Posterior cingulate gyrus (tissue), 11 donors: ENCODE results near the gene SPHK2.
"Not testable (repeated sequence)": the region's sequence is repeated elsewhere in the genome, so short reads cannot be mapped to it uniquely, and the experiment has no call there.

Experiments
- DNase-seq, 10 donors: peaks; one replicate each; pipeline versions ENCODE4 v3.0.0 to v3.0.0-alpha.2; 2020 to 2021; ENCODE audit warnings: mixed read lengths in 3 of 10
- intact Hi-C: fragments of 100-400 bp; cut with DNase I; formaldehyde crosslinking; loops from one replicate; pipeline ENCODE4 v1.15.1; 2023

The SPHK2 gene, protein sequence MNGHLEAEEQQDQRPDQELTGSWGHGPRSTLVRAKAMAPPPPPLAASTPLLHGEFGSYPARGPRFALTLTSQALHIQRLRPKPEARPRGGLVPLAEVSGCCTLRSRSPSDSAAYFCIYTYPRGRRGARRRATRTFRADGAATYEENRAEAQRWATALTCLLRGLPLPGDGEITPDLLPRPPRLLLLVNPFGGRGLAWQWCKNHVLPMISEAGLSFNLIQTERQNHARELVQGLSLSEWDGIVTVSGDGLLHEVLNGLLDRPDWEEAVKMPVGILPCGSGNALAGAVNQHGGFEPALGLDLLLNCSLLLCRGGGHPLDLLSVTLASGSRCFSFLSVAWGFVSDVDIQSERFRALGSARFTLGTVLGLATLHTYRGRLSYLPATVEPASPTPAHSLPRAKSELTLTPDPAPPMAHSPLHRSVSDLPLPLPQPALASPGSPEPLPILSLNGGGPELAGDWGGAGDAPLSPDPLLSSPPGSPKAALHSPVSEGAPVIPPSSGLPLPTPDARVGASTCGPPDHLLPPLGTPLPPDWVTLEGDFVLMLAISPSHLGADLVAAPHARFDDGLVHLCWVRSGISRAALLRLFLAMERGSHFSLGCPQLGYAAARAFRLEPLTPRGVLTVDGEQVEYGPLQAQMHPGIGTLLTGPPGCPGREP

DNA sequence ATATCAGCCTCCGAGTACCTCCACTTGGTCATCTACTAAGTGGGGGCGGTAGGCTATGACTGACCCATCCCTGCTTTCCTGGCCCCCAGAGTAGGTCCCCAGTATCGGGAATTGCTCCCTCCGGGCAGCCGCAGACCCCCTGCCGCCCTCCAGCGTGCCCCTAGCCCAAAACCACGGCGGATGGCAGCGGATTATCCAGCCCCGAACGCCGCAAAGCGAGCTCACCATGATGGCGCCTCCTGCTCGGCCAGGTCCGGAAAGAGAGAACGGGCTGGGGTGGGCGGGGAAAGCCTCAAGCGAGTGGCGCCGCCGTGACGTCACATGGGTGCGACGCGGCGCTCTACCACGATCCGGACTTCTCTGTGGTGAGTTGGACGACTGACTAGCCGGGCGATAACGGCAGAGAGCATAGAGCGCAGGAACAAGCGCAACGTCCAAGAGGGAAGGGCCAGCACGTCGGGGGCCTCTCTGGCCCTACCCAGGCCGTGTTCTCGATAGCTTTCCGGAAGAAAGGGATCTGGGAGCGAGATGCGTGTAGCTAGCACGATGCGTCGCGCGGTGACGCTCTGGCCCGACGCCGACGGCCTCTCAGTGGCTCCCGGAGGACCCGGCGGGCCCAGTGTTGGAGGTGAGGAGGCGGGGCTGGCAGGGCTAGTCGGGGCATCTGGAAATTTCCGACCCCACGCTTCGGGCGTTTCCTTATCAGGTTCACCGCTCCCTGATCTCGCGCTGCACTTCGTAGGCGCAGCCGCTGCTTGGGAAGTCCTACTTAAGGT lies at the start of gene SPHK2, which contains the start of gene RPL18:
Gene SPHK2, plus strand, starts transcription at position 591 of the 776 bp plus-strand sequence. CDS start 1,009 bp downstream, outside the sequence.
Gene RPL18, minus strand, starts transcription at position 263 of the 776 bp plus-strand sequence. Its CDS starts 35 bp downstream, at position 228.
- peak; percentile 94 to 100 (median 98) for DNase-seq
- intact Hi-C loops = no loop called here

DNA sequence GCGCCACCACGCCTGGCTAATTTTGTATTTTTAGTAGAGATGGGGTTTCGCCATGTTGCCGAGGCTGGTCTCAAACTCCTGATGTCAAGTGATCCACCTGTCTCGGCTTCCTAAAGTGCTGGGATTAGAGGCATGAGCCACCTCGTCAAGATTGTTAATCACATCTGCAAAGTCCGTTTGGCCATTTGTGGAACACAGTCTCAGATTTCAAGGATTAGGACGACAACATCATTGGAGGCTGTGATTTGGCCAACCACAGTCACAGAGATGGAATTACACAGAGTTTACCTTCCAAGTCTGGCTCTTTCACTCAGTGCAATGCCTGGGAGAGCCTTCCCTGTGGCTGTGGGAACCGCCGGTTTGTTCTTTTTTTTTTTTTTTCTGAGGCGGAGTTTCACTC lies 49.5 kb upstream of the SPHK2 start:
- intact Hi-C loops = no loop called here

DNA sequence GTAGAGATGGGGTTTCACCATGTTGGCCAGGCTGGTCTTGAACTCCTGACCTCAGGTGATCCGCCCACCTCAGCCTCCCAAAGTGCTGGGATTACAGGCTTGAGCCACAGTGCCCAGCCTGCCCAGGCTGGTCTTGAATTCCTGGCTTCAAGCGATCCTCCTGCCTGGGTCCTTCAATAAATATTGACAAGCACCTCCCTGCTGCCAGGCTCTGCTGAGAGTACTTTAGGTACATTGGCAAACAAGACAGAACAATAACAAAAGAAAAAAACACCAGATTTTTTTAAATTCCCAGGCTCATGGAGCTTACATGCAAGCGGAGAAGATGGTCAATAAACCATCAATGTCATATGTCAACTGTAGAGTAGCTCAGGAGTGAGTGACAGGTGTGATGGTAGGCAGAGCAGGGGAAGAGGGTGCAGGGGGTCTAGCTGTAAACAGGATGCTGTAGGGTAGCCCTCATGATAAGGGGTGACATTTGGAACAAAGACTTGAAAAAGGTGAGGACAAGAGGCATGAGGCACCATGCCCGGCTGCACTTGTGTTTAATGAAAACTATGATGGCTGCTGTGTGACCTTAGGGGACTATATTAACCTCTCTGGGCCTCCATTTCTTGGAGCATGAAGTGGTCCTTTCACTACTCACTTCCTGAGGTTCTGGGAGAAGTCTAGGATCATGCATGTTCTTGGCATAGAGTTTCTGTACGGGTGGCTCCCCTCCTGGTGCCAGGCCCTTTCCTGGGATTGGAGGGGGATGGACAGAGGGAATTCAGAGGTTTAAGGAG lies 47.7 kb upstream of the SPHK2 start:
- intact Hi-C loops = no loop called here
- no peak for DNase-seq

More for the DNA sequence above, 49.5 kb upstream of the SPHK2 start:
- DNase-seq = no peak

DNA sequence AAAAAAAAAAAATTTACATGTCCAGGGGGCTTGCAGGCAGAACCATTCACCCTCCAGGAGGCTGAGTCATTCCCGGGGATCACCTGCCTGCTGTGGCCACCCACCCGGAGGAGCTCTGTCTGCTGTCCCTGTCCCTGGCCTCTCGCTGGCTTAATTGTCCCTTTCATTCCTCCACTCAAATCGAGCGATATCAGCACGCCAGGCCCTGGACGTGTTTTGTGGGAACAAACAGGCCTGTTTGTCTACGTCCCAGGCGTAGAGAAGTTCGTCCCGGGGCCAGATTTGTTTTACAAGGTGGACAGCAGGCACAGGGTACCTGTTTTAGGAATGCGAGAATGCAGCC lies 46.2 kb upstream of the SPHK2 start:
- DNase-seq = no peak
- intact Hi-C loops = no loop called here

DNA sequence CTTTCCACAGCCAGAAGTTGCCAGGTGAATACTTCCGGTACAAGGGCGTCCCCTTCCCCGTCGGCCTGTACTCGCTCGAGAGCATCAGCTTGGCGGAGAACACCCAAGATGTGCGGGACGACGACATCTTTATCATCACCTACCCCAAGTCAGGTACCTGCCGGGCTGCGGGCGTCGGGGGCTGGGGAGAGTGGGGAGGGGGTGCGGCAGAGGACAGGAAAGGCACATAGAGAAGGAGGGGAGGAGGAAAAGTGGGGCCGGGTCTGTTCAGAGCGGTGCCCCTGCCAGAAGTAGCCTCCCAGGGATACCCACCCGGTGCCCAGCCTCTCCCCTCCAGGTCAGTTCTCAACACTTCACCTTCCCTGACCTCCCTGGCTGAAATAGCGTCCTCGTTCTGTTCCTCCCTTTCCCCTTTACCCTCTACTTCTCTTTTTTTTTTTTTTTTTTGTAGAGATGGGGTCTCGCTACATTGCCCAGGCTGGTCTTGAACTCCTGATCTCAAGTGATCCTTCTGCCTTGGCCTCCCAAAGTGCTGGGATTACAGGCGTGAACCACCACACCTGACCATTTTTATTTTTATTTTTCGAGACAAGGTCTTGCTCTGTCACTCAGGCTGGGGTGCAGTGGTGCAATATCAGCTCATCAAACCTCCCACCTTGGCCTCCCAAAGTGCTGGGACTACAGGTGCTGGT lies 43.2 kb upstream of the SPHK2 start:
- DNase-seq = no peak
- intact Hi-C loops = no loop called here

DNA sequence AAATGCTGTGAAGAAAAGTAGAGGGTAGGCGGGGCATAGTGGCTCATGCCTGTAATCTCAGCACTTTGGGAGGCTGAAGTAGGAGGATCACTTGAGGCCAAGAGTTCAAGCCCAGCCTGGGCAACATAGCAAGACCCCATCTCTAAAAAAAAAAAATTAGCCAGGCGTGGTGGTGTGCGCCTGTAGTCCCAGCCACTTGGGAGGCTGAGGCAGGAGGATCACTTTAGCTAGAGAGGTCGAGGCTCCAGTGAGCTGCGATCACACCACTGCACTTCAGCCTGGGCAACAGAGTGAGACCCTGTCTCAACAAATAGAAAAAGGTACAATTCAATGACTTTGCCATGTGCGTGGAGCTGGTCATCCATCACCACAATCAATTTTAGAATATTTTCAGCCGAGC lies 41.4 kb upstream of the SPHK2 start:
- DNase-seq, intact Hi-C loops: not testable (repeated sequence)

DNA sequence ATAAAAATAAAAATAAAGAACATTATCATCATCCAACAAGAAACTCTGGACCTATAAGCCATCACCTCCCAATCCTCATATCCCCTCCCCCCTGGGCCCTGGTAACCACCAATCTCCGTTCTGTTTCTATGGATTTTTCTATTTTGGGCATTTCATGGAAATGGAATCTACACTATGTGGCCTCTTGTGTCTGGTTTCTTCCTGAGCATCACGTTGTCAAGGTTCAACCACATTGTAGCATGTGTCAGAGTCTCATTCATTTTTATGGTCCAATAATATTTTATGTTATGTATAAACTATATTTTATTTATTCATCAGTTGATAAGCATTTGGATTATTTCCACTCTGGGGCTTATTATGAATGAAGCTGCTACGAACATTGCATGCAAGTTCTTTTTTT lies 40.4 kb upstream of the SPHK2 start:
- intact Hi-C loops = no loop called here
- no peak for DNase-seq

DNA sequence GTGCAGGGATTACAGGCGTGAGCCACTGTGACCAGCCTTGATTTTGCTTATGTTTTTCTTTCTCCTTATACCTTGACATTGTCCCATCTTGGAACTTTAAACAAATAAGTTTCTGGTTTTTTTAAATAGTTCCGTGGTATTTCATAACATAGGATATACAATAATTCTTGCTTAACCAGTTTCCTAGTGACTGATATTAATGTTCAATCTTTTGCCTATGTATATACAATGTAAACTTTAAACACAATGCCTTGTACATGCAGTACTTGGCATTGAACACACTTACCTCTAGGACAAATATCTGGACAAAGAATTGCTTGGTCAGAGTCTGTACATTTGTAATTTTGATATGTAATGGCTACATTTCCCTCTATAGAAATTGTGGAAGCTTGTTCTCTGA lies 37.1 kb upstream of the SPHK2 start:
- DNase-seq = no peak
- intact Hi-C loops = loop anchor here (10.0 kb wide), 2 partner anchors 67 to 317 kb away; partner anchors contain the start of gene LMTK3

DNA sequence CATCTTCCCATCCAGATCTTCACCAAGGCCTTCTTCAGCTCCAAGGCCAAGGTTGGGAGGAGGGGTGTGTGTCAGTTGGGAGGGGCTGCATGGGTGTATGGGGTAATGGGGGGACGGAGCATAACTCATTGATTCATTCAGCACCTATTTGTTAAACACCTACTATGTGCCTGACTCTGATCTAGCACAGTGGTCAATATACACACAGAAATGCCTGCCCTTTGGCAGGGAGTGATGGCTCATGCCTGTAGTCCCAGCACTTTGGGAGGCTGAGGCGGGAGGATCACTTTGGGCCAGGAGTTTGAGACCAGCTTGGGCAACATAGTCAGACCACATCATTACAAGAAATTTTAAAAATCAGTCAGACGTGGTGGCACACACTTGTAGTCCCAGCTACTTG lies 31.9 kb upstream of the SPHK2 start:
- DNase-seq = no peak
- intact Hi-C loops = loop anchor here (10.0 kb wide), 2 partner anchors 73 to 323 kb away; partner anchors contain the start of gene LMTK3

DNA sequence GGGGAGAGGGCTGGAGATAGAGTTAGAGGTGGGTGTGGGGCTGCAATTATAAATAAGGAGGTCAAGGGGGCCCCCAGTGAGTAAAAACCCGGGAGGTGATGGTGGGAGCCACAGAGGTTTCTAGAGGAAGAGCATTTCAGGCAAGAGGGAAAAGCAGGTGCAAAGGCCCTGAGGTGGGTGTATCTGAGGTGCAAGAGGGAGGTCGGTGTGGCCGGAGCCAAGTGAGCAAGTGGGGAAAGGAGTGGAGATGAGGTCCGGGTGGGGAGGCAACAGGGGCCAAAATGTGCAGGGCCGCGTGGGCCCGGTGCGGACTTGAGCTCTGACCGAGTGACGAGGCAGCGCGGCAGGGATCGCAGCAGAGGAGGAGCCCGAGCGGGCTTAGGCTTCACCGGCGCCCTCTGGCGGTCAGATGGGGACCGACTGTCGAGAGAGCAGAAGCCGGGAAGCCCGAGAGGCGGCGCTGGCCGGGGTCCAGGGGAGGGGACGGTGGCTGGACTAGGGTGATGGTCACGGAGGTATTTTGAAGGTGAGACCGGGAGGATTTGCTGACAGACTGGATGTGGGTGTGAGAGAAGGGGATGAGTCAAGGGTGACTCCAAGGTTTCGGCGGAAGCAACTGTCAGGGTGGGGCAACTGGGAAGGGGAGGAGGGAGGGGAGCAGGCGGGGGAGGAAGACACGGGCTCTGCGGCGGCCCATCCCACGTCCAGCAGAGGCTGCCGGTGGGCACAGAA lies 30.5 kb upstream of the SPHK2 start:
- DNase-seq = peak; percentile 72 to 98 (median 91)
- intact Hi-C loops = loop anchor here (2.0 to 10.0 kb wide), 3 partner anchors 74 to 324 kb away; partner anchors contain the start of gene LMTK3

DNA sequence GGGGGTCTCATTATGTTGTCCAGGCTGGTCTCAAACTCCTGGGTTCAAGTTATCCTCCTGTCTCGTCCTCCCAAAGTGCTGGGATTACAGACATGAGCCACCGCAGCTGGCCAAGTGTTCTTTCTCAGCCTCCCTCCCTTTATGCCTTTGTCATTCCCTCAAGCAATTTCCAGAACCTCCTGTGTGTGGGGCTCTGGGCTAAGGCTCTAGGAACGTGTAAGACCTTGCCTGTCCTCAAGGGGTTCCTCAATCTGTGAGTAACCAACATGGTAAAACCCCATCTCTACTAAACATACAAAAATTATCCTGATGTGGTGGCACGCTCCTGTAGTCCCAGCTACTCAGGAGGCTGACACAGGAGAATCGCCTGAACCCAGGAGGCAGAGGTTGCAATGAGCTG lies 28.3 kb upstream of the SPHK2 start:
- intact Hi-C loops = no loop called here
- DNase-seq = no peak

DNA sequence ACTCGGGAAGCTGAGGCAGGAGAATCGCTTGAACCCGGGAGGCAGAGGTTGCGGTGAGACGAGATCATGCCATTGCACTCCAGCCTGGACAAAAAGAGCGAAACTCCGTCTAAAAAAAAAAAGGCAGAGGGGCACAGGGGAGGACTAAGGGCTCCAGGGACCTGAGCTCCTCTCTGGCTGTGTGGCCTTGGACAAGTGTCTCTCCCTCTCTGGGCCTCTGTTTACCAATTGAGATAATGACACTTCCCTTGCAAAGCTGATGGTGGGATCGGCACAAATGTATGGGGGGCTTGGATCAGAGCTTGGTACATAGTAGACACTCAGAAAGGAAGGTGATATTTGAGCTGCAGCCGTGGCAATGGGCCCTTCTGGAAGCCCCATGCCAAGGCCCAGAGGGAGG lies 24.1 kb upstream of the SPHK2 start:
- DNase-seq = no peak
- intact Hi-C loops = no loop called here

DNA sequence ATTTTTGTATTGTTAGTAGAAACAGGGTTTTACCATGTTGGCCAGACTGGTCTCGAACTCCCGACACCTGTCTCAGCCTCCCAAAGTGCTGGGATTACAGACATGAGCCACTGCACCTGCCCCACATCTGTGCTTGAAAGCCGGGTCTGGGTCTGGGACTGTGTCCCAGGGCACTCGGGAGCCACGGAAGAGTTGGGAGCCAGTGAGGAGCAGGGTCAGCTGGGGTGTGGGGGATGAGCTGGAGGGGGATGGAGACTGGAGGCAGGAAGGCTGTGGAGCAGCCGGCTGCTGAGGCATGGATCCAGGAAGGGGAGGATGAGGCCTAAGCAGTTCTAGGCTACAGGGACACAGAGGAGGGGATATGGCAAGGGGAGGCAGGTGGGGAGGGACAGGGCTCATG lies 23.5 kb upstream of the SPHK2 start:
- intact Hi-C loops = no loop called here
- no peak for DNase-seq

DNA sequence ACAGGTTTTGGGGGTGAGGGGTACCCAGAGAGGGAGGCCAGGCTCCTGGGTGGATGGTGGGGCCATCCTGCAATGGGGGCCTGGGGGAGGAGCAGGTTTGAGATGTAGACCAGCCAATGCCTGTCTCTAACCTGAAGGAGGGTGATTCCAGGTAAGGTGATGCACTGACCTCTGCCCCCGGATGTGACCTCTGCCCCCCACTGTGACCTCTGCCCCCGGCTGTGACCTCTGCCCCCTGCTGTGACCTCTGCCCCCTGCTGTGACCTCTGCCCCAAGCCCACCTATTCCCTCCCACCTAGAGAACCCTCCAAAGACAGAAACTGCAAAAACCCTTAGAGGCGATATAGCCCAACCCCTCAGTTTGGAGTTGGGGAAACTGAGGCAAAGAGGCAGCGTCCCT lies 23.1 kb upstream of the SPHK2 start:
- intact Hi-C loops = no loop called here
- DNase-seq = no peak

DNA sequence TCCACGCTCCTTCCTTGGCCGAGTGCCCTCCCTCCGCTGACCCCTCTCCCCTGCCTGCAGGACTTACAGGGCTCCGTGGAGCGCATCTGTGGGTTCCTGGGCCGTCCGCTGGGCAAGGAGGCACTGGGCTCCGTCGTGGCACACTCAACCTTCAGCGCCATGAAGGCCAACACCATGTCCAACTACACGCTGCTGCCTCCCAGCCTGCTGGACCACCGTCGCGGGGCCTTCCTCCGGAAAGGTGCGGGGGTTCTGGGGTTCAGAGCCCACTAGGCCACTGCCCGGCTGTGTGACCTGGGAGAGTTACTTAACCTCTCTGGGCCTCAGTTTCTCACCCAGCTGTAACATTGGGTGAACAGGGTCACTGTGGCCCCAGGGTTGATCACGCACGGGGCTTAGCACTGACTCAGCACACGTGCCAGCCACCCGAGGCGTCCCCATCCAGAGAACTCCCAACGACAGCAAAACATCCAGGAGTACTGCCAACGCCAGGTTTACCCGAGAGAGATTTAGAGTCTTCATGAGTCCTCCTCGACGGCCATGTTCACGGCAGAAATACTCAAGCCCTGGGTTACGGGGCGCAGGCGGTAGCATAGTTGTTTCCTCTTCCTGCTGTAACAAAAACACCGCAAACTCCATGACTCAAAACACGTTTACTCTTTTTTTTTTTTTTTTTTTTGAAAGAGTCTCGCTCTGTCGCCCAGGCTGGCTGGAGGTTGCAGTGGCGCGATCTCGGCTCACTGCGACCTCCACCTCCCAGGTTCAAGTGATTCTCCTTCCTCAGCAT lies 22.4 kb upstream of the SPHK2 start:
- intact Hi-C loops = no loop called here
- DNase-seq = no peak

DNA sequence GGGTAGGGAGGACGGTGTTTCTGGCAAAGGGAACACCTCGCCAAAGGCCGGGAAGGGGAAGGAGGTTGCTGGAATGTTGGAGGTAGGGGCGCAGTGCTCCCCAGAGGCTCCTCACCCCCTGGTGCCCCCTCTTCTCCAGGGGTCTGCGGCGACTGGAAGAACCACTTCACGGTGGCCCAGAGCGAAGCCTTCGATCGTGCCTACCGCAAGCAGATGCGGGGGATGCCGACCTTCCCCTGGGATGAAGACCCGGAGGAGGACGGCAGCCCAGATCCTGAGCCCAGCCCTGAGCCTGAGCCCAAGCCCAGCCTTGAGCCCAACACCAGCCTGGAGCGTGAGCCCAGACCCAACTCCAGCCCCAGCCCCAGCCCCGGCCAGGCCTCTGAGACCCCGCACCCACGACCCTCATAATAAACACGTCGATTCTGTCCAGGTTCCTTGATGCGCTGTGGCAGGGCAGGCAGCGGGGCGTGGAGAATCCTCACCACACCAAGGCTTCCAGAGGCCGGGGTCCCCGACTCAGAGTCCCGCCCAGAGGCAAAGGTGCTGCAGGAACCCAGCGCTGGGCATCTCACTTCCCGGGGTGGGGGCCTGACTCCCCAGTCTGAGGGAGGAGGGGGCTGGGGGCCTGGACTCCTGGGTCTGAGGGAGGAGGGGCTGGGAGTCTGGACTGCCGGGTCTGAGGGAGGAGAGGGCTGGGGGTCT lies 20.2 kb upstream of the SPHK2 start:
- intact Hi-C loops = no loop called here
- no peak for DNase-seq

DNA sequence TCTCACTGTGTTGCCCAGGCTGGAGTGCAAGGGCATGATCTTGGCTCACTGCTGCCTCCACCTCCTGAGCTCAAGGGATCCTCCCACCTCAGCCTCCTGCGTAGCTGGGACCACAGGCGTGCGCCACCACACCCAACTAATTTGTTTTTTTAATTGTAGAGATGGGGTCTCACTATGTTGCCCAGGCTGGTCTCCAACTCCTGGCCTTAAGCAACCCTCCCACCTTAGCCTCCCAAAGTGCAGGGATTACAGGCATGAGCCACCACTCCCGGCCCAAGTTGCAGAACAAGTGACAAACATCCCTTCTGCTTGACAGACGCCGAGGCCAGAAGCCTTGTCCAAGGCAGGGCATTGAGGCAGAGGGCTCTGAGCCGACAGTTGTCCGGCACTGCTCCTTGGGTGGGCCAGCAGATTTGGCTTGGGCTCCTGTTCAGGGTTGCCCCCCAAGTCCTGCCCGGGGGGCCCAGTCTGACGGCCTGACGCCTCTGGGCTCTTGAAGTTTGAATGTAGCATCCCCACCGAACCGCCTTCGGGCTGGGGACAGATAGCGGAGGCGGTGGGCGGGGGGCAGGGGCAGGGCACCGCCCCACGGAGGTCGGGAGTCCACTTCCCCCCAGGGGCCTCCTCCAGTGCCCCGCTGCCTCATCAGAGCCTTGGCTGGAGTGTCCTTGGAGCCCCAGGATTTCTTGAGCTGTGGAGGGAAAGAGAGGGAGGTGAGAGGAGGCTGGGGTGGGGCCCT lies 18.5 kb upstream of the SPHK2 start:
- intact Hi-C loops = no loop called here
- no peak for DNase-seq
